AG04450 (cell line): ENCODE data around the gene OR10AG1. TPM values are rescaled to one million over a fixed set of nuclear protein-coding genes. Genes with fewer than 3 reads are reported as not detected.

Experiments used
- CTCF ChIA-PET: fragments of 300-600, 350-600 bp; formaldehyde crosslinking; extraction: SDS; loops from one replicate; lab custom pipeline; 2022; ENCODE audit warnings: antibody characterized with exemption, inconsistent platforms; lab: Charles Lee
- POLR2A ChIA-PET: fragments of 350-600 bp; formaldehyde crosslinking; extraction: SDS; loops from one replicate; lab custom pipeline; 2021; ENCODE audit warnings: antibody characterized with exemption, inconsistent platforms; lab: Yijun Ruan, JAX
- DNase-seq: peaks from one replicate; pipeline ENCODE4 v3.0.0-alpha.2; 2011; ENCODE audit warnings: low read depth, low spot score
- H3K27ac ChIP-seq: one replicate; pipeline ENCODE4 v1.5.1; 2012; ENCODE audit warnings: low read depth, low read length, control low read depth
- H3K27me3 ChIP-seq: one replicate; pipeline ENCODE4 v1.6.0; 2012; ENCODE audit warnings: low read length; ENCODE audit not compliant: control insufficient read depth, insufficient read depth
- H3K4me3 ChIP-seq: 2 replicates; pipeline ENCODE4 v1.5.1; 2011; ENCODE audit warnings: mild to moderate bottlenecking, low read depth, low read length, control low read depth
- H3K9me3 ChIP-seq: 2 replicates; pipeline ENCODE4 v1.5.1; 2012; ENCODE audit warnings: low read length; ENCODE audit not compliant: control insufficient read depth, insufficient read depth
- CTCF ChIP-seq: IDR thresholded peaks from 2 replicates; pipeline ENCODE4 v1.5.1; 2011; ENCODE audit warnings: low read depth, low read length, control low read depth, inconsistent platforms
- polyA plus RNA-seq: library from polyadenylated mRNA; depleted of rRNA; stranded (reverse); fragments of >200 nt; gene quantifications from 2 replicates; pipeline ENCODE4 v1.2.3, GENCODE V29; 2011; rRNA removed

Gene OR10AG1
- polyA plus RNA-seq, 1 experiment: not detected

DNA sequence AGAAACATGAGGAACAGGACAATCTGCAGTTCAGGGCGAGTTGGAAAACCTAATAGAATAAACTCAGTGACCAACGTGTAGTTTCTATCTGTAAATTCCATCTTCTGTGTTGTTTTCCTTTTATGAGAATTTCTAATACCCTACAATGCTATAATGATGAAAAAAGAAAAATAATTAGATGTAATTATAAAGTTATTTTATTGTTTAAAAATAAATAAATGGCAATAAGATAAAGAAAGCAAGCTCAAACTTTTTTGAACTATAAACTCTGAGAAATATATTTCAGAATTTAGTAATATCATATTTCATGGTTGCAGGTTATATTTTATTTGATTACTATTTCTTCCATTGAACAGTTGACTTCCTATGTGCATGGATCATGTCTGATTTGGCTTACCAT lies 33.4 kb downstream of the OR10AG1 start, which contains the start of gene OR5I1:
Gene OR5I1, minus strand, starts transcription at position 101 of the 400 bp plus-strand sequence. Its CDS starts 0 bp downstream, at position 101.
- ChIA-PET POLR2A (no interaction called here), CTCF (no interaction called here)
- no peaks in the 10 kb centered on the region for H3K27me3 ChIP-seq
- TF ChIP-seq CTCF: no peak
- no peak for DNase-seq
- no peaks in the 10 kb centered on the region for H3K9me3 ChIP-seq
- no peak within 1 kb of the TSS for H3K4me3 ChIP-seq
- H3K27ac ChIP-seq: no peak within 1 kb of the TSS

DNA sequence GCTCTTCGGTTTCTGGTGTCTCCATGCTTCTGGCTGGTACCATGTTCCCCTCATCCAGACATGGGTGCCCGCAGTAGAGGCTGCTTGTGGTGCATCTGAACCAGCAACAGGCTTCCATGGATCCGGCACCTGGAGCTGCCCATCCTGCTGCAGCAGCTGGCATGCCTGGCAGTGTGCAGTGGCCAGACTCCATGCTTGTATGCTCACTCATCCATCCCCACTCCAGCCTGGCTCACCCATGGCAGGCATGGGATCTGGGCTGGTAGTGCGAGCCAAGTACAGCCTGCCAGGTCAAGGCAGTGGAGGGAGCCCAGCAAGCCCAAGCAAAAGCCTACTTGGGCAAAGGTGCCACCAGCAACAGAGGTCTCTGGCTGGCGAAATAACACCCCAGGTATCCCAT lies 49.2 kb downstream of the OR10AG1 start:
- H3K4me3 ChIP-seq: no peak overlapping the region
- TF ChIP-seq CTCF: no peak

More for the DNA sequence above, 49.2 kb downstream of the OR10AG1 start:
- DNase-seq: no peak
- CTCF ChIA-PET: no interaction called here
- no peak overlapping the region for H3K27ac ChIP-seq
- POLR2A ChIA-PET: no interaction called here
- no peaks in the 10 kb centered on the region for H3K27me3 ChIP-seq
- peaks cover 18% of the 10 kb centered on the region for H3K9me3 ChIP-seq

Other genes with a start within 250 kb of the OR10AG1 start
- not detected in 2 replicates for gene OR5D13, start 196.5 kb downstream of the OR10AG1 start, polyA plus RNA-seq
- not detected in 2 replicates for gene OR5D14, start 174.4 kb downstream of the OR10AG1 start, polyA plus RNA-seq
- gene OR5L1, start 158.6 kb downstream of the OR10AG1 start, polyA plus RNA-seq: not detected in 2 replicates
- gene OR5D18, start 150.3 kb downstream of the OR10AG1 start, polyA plus RNA-seq: not detected in 2 replicates
- not detected in 2 replicates for gene OR5L2, start 142.7 kb downstream of the OR10AG1 start, polyA plus RNA-seq
- not detected in 2 replicates for gene OR5D16, start 131.2 kb downstream of the OR10AG1 start, polyA plus RNA-seq
- gene TRIM51, start 86.6 kb downstream of the OR10AG1 start, polyA plus RNA-seq: not detected in 2 replicates
- gene OR5W2, start 55.4 kb downstream of the OR10AG1 start, polyA plus RNA-seq: not detected in 2 replicates
- gene OR5I1, start 33.5 kb downstream of the OR10AG1 start, polyA plus RNA-seq: not detected in 2 replicates
- gene OR5F1, start 24.7 kb upstream of the OR10AG1 start, polyA plus RNA-seq: not detected in 2 replicates
- not detected in 2 replicates for gene OR5AS1, start 57.7 kb upstream of the OR10AG1 start, polyA plus RNA-seq
- gene OR8I2, start 123.4 kb upstream of the OR10AG1 start, polyA plus RNA-seq: not detected in 2 replicates
- not detected in 2 replicates for gene OR8H2, start 133.7 kb upstream of the OR10AG1 start, polyA plus RNA-seq
- gene OR8H3, start 152.4 kb upstream of the OR10AG1 start, polyA plus RNA-seq: not detected in 2 replicates
- not detected in 2 replicates for gene OR8J3, start 170.3 kb upstream of the OR10AG1 start, polyA plus RNA-seq
- not detected in 2 replicates for gene OR8K5, start 190.4 kb upstream of the OR10AG1 start, polyA plus RNA-seq
- not detected in 2 replicates for gene OR5J2, start 206.7 kb upstream of the OR10AG1 start, polyA plus RNA-seq